ENCODE measurements around the gene PRKAG3. TPM values are rescaled to one million over a fixed set of nuclear protein-coding genes. Genes with fewer than 3 reads are reported as not detected.

Gene PRKAG3
- total RNA-seq, 1 donor from 2014 or later = not detected

- no peak for FAIRE-seq
- no peak for TF ChIP-seq CTCF (IDR thresholded peaks at IDR 0.05; ENCODE audit: insufficient read depth, low read length, severe bottlenecking)
- Histone ChIP-seq H3K36me3 (ENCODE audit: control insufficient read depth, insufficient read depth, low read length) (no peaks in the 10 kb centered on the region), H3K4me3 (ENCODE audit: low read depth, low read length) (no peak overlapping the region), H3K27me3 (ENCODE audit: control insufficient read depth, insufficient read depth, low read length) (no peaks in the 10 kb centered on the region)
- DNase-seq (ENCODE audit: low read depth) = no peak
These were observed 4.8 kb downstream of the PRKAG3 start for GRCh38 chr2:218826791-218827190.

GRCh38 chr2:218824004-218824403 is 7.6 kb downstream of the PRKAG3 start:
- Histone ChIP-seq H3K36me3 (ENCODE audit: control insufficient read depth, insufficient read depth, low read length) (no peaks in the 10 kb centered on the region), H3K27me3 (ENCODE audit: control insufficient read depth, insufficient read depth, low read length) (no peaks in the 10 kb centered on the region), H3K4me3 (ENCODE audit: low read depth, low read length) (no peak overlapping the region)
- FAIRE-seq (no peak), DNase-seq (ENCODE audit: low read depth) (no peak)
- no peak for TF ChIP-seq CTCF (IDR thresholded peaks at IDR 0.05; ENCODE audit: insufficient read depth, low read length, severe bottlenecking)

GRCh38 chr2:218823196-218823855 is 8.3 kb downstream of the PRKAG3 start:
- Histone ChIP-seq H3K4me3 (ENCODE audit: low read depth, low read length) (no peak overlapping the region), H3K27me3 (ENCODE audit: control insufficient read depth, insufficient read depth, low read length) (no peaks in the 10 kb centered on the region), H3K36me3 (ENCODE audit: control insufficient read depth, insufficient read depth, low read length) (no peaks in the 10 kb centered on the region)
- peak; percentile 48 for DNase-seq (ENCODE audit: low read depth)
- FAIRE-seq = no peak
- TF ChIP-seq CTCF (IDR thresholded peaks at IDR 0.05; ENCODE audit: insufficient read depth, low read length, severe bottlenecking) = no peak

- DNase-seq (ENCODE audit: low read depth) (no peak), FAIRE-seq (no peak)
- no peak for TF ChIP-seq CTCF (IDR thresholded peaks at IDR 0.05; ENCODE audit: insufficient read depth, low read length, severe bottlenecking)
These were observed 9.0 kb downstream of the PRKAG3 start for GRCh38 chr2:218822622-218823021.

GRCh38 chr2:218821605-218822211 is 9.9 kb downstream of the PRKAG3 start:
- no peak for TF ChIP-seq CTCF (IDR thresholded peaks at IDR 0.05; ENCODE audit: insufficient read depth, low read length, severe bottlenecking)
- H3K27me3 ChIP-seq (ENCODE audit: control insufficient read depth, insufficient read depth, low read length) = no peaks in the 10 kb centered on the region
- FAIRE-seq (no peak), DNase-seq (ENCODE audit: low read depth) (no peak)
- no peak overlapping the region for H3K4me3 ChIP-seq (ENCODE audit: low read depth, low read length)
- H3K36me3 ChIP-seq (ENCODE audit: control insufficient read depth, insufficient read depth, low read length) = no peaks in the 10 kb centered on the region

More at GRCh38 chr2:218822622-218823021, 9.0 kb downstream of the PRKAG3 start:
- Histone ChIP-seq H3K4me3 (ENCODE audit: low read depth, low read length) (no peak overlapping the region), H3K27me3 (ENCODE audit: control insufficient read depth, insufficient read depth, low read length) (no peaks in the 10 kb centered on the region), H3K36me3 (ENCODE audit: control insufficient read depth, insufficient read depth, low read length) (no peaks in the 10 kb centered on the region)
